Retina (tissue), 1 donor: ENCODE measurements around the gene IZUMO1.

Source experiments
- DNase-seq: peaks from one replicate; pipeline ENCODE4 v3.0.0-alpha.2; 2016

The IZUMO1 gene

GRCh38 chr19:48756686-48757085 lies 10.0 kb upstream of the IZUMO1 start:
- no peak for DNase-seq

GRCh38 chr19:48756212-48756611 lies 9.5 kb upstream of the IZUMO1 start:
- DNase-seq = no peak

- DNase-seq = no peak
Observed at GRCh38 chr19:48755787-48756186, 9.1 kb upstream of the IZUMO1 start.

- DNase-seq = no peak
Observed at GRCh38 chr19:48755084-48755641, 8.5 kb upstream of the IZUMO1 start, which contains the start of gene FGF21. Gene FGF21 (plus strand): TSS chr19:48755524. CDS start chr19:48756237, 713 bp downstream.

GRCh38 chr19:48752496-48753365 lies 6.0 kb upstream of the IZUMO1 start, which contains the start of gene FUT1:
Gene FUT1 (minus strand): TSS chr19:48752641. CDS start chr19:48751281, 1,360 bp downstream.
- DNase-seq = peak; percentile 79

- no peak for DNase-seq
Observed at GRCh38 chr19:48751845-48752495, 5.3 kb upstream of the IZUMO1 start.

GRCh38 chr19:48750771-48751504 lies 4.2 kb upstream of the IZUMO1 start:
- DNase-seq = no peak

GRCh38 chr19:48750351-48750750 lies 3.6 kb upstream of the IZUMO1 start:
- no peak for DNase-seq

GRCh38 chr19:48749571-48750198 lies 3.0 kb upstream of the IZUMO1 start:
- DNase-seq = no peak

GRCh38 chr19:48746110-48746509 lies 599 bp downstream of the IZUMO1 start:
- no peak for DNase-seq

- peak; percentile 73 for DNase-seq
Observed at GRCh38 chr19:48745208-48745995, 1.3 kb downstream of the IZUMO1 start.

- no peak for DNase-seq
Observed at GRCh38 chr19:48742096-48742495, 4.6 kb downstream of the IZUMO1 start.

GRCh38 chr19:48741129-48741999 lies 5.3 kb downstream of the IZUMO1 start:
- DNase-seq = peak; percentile 38

GRCh38 chr19:48740164-48740972 lies 6.3 kb downstream of the IZUMO1 start, which contains the start of gene RASIP1:
Gene RASIP1 (minus strand): TSS chr19:48740610. CDS start chr19:48740282, 328 bp downstream.
- DNase-seq = peak; percentile 12

- peak; percentile 55 for DNase-seq
Observed at GRCh38 chr19:48739404-48740163, 7.1 kb downstream of the IZUMO1 start.

- DNase-seq = peak; percentile 80
Observed at GRCh38 chr19:48738557-48739403, 7.9 kb downstream of the IZUMO1 start.

GRCh38 chr19:48737360-48737998 lies 9.2 kb downstream of the IZUMO1 start:
- DNase-seq = no peak
